ENCODE measurements around the gene BMERB1.
"Not testable (repeated sequence)": the region's sequence is repeated elsewhere in the genome, so short reads cannot be mapped to it uniquely, and the experiment has no call there.

The BMERB1 gene

DNA sequence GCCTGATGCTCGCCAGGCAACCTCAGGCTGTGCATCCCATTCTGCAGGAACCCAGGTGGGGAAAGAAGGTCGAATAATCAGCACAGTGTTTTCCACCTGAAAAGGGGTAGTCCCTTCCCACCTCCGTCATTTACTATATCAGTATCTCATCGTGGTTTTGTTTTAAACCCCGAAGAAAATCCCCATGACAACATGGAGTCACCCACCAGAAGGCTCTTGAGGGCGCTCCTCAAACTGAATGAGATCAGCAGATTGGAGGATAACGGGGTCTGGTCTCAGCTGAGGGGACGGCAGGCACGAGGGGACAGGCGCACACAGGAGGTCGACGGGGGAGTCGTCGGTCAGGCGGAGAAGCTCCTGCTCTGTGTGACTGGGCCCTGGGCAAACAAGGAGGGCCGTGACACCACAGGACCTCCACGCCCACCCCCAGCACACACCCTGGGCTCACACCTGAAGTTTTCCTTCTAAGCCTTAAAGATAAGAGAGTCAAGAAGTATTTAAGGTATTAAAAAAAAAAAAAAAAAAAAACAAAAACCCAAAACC is 164.3 kb downstream of the BMERB1 start:
- DNase-seq: no peak

DNA sequence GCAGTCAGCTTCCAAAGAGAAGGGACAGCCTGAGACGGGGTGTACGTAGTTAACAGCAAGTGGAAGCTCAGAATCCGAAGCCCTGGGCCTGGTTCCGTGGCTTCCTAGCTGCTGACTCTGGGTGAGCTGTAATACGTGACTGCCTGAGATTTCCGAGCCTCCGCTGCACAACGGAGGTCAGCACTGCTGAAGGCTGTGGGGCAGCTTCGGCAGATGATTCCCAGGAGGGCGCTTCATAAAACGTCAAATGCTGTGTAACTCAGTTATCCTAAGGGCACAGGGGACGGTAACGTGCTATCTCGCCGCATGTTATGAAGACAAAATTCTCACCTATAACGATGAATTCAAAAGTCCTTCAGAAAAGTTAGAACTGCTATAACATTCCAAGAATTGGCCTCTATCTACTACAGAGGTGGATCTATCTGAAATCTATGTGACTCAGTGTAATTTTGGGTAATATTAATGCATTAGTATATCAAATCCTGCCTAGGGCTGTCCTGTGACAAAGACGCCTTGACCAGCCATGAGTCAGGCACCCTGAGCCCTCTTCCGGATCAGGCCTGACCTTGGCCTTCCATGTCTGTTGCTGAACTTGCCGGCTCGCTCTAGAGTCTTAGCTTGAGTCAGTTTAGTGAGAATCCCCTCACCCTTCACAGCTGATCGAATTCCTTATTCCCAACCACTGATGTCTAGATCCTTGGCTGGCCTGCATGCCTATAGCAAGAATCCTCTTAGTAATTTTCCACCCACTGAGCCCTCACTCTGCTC is 165.1 kb downstream of the BMERB1 start:
- DNase-seq: no peak

DNA sequence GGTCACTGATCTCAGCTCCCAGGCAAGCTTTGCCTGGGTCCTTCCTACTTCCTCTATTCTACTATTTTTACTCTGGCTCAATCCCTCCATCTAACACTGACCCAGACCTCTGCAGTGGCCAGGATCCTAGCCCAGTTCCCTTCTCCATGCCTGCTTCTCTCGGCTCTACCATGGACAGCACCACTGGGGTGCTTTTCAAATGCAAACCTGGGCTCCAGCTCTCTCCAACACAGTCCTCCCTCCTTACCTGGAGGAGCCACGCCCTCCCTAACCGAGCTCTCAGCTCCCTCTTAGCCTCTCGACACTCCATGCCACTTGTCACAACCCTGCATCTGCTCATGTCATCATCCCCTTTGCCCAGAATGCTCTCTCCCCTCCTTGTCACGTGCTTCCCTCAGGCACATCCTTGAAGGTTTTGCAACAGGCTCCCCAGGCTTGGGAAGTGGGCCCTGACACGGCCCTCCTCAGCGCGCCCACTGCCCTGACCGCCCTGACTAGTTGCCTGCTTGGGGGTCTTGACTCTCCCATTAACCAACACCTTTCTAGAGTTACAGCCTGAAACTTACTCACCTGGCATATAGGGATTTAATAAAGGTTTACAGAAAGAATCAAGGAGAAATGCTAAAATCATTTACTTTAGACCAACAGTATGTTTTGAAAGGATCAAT is 167.0 kb downstream of the BMERB1 start:
- DNase-seq: no peak

DNA sequence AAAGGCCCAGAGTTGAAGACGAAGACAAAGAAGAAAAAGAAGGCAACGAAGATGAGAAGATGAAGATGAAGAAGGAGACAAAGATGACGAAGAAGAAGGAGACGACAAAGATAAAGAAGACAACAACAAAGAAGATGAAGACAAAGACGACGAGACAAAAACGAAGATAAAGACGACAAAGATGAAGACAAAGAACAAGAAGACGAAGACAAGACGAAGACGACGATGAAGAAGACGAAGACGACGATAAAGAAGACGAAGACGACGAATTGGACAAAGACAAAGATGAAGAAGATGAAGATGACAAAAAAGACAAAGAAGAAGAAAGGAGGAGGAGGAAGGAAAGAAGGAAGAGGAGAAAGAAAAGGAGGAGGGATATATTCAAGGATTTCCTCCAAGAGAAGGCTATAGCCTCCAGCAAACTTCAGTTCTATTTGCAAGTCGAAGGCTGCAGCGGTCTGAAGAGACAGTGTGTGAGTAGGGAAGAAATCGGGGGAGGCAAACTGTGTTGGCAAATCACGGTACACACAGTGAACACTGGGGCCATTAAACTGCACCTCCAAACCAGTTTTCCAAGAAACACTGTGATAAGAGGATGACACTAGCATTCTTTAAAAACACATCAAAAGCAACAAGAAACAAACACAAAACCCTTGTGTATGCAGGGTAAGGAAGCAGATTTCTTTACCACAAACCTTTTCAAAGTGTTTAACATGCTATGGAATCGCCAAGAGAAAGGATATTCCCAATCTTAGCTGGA is 168.1 kb downstream of the BMERB1 start:
- DNase-seq: no peak

DNA sequence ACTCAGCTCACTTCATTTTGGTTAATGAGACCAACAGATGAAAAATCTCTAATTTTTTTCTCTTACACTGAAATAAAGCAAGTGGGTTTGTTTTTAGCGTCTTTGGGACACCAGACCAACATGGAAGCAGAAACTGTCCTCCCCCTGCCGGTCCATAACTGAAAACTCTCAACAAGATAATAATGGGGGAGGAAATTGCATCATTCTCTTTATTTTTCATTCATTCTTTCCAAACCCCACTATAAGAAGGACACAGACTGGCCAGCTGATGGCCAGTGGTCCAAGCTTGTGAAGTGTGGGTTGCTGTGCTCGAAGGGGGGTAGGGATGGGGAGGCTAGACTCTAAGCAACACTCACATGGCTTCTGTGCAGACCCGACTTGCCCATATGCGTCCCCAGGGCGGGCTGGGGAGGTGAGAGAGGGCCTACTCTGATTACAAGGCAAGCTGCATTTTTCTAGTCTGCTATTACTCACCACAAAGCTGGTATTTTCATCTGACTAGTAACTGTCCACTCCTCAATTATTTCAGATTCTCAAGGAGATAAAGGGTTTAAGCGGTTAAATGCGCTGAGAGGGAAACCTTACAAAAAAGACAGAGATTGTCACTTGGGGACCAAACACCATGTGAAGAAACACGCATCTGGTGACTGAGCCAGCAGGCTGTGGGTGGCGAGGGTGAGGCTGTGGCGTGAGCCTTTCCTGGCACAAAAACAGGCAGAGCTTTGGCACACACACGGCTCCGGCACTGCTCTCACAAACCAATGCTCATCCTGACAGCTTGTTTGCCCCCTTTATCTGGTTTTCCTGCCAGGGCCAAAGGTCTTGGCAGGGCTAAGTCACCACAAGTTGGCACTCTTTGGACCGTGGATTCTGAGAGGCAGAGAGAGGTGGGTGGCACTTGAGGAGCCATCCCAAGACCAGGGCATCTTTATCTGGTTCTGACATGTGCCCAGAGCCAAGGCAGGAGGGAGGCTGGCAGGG is 170.4 kb downstream of the BMERB1 start:
- no peak for DNase-seq

DNA sequence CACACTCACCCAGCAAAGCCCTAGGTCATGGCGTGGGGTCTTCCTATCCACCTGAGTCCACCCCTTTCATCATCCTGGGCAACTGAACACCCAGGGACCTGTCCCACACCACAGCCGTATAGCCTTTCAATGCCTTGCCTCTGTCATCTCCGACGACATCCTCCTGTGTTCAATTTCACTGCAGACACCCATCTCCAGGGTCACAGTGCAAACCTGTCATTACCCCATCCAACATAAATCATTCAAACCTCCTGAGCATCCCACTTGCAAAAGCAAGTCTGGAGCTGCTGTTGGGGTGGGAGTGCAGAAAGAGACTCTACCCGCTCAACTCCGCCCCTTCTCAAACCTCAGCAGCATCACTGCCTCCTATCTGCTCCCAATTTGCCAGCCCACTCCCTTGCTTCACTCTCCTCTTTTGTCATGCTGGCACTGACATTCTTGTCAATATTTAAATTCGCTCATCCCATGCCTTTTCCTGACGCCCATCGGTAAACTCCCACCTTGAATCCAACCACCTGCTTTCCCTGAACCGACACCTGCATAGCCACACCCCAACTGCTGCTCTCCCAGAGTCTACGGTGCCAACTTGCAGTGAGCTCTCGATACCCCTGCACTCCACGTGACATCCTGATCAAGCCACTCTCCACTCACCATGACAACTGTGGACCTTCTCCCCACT is 171.6 kb downstream of the BMERB1 start:
- no peak for DNase-seq

DNA sequence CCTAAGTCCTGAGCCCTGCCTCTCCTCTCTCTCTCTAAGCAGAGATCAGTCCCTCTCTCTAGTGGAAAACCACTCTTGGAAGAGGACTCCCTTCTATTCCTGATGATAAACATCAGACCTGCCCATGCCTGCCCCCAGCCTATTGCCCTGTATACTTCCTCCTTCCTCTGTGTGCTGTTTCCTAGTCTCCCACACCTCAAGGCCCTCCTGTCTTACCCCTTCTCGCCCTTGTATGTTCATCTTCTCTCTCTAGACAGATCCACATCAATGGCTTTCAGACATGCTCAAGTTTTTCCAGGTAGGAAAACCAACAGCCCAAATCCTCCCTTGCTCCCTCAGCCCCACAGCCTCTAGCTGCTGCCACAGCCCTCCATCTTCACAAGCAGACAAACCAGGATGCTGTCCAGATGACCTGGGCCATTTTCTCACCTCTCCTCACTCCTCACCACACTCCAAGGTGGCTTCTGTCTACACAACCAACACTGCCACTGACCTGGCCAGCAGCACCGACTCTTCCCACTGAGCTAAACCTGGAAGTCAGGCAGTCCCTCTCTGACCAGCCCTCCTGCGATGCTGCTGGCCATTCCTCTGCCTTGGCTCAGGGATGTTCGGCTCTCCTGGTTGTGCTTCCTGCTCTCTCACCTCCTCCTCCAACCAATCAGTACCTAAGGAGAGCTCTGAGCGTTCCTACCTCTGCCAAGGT is 172.3 kb downstream of the BMERB1 start:
- DNase-seq: no peak

DNA sequence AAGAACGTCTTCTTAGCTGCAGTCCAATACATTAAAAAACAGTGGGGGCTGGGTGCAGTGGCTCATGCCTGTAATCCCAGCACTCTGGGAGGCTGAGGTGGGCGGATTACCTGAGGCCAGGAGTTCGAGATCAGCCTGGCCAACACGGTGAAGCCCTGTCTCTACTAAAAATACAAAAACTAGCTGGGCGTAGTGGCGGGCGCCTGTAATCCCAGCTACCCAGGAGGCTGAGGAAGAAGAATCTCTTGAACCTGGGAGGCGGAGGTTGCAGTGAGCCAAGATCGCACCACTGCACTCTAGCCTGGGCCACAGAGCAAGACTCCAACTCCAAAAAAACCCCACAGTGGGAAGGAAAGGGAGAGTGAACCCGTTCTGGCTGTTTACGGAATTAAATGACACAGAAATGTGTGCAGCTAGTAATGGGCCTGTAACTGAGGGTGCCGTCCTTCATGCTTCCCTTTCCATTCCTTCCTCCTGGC is 172.9 kb downstream of the BMERB1 start:
- not testable (repeated sequence) for DNase-seq

DNA sequence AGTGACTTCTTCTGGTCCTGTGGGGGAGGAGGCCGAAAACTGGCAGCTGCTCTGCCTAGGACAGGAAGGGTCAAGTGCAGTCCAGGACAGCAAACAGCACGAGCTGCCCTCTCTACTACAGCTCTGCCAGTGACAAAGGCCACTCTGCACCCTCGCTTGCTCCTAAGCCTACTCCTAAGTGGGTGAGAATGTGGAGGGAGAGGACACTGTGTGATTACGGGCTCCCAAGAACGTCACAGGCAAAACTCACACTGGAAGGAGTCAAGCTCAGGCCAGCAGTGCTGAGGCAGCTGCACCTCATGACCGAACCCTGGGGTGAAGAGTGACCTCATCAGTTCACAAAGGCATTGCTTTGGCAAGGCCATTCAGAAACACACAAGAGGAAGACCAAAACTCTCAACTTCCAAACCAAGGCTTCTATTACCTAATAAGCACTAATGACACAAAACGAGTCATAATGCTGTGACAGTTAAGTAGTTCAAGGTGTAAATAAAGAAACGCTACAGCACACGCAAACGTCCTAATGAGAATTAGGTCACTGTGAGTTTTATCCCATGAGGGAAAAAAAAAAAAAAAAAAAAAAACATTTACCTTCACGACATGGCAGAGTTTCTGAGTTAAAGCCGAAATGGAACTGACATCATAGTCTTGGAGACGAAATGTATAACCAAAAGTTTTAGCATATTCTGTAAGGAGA is 173.5 kb downstream of the BMERB1 start:
- no peak for DNase-seq

DNA sequence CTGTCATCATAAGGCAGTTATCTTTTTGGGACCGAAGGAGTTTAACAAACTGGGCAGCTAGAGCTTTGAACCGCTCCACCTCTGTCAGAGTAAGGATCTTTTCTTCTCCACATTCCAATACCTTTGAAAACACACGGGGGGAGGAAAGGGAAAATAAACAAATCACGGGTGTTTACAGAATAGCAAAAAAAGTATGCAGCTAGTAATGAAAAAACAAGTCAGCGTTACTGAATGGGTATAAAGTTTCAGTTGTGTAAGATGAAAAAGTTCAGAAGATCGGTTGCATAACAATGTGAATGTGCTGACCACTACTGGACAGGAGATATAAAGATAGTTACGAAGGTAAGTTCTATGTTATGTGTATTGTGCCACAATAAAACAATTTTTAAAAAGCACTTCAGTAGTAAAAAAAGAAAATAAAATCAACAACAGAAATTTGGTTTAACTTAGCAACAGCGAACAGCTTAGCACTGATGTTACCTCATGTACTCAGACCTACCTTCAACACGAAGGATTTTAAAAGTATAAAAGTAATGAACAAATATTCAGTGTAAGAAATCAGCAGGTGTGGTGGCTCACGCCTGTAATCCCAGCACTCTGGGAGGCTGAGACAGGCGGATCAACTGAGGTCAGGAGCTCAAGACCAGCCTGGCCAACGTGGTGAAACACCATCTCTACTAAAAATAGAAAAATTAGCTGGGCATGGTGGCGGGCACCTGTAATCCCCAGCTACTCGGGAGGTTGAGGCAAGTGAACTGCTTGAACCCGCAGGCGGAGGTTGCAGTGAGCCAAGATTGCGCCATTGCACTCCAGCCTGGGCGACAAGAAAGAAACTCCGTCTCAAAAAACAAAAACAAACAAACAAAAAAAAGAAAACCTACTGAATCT is 174.3 kb downstream of the BMERB1 start:
- DNase-seq: no peak

DNA sequence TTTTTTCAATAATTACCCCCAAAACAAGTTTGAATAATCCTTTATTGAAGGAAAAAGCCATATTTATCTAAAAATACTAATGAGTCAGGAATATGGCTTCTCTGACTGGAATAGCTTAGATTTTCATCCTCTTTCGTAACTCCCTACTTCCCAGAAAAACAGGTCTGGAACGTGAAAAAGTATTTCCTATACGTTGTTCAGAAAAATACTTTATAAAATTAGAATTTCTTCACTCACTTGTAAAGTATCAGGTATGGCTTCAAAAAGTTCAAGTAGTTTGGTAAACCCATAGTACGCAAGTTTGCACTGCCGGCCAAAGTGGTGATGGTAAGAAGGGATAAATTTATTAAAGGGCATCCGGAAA is 174.9 kb downstream of the BMERB1 start:
- DNase-seq: no peak

DNA sequence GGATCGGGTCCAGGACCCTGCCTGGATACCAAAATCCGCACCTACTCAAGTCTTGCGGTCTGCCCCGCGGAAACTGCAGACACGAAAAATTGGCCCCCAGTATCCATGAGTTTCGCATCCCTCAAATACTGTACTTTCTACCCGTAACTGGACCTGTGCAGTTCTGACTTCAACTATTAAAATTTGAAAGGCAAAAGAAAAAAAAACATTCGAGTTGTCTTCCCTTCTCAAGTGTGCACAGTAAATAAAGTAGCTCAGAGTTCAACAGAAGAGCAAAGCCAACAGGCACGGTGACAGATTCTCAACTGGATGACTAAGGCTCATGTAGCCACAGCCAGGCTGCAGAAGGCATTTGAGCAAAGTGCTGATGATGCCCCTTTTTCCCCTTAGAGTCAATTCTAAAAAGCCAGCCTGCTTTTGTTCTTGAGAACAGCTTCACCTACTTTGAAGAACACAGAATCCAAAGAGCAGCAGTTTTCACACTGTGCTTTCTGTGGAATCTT is 176.0 kb downstream of the BMERB1 start:
- DNase-seq: no peak

DNA sequence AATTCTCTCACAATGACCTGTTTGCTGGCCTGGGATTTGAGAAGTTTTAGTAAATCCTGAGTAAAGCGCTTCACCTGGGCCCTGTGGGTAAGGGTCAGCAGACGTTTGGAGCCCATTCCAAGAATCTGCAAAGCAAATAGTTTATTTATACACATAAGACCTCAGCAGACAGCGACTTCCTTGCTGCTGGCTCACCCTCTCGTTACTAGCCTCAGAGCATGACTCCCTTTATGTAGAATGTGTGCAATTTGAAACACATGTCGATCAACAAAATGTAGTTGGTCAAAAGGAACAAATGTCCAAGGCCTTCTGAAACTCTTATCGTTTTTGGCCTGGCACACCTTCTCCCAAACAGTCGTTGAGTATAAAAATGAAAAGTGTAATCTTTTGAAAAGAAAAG is 177.2 kb downstream of the BMERB1 start:
- DNase-seq: no peak

DNA sequence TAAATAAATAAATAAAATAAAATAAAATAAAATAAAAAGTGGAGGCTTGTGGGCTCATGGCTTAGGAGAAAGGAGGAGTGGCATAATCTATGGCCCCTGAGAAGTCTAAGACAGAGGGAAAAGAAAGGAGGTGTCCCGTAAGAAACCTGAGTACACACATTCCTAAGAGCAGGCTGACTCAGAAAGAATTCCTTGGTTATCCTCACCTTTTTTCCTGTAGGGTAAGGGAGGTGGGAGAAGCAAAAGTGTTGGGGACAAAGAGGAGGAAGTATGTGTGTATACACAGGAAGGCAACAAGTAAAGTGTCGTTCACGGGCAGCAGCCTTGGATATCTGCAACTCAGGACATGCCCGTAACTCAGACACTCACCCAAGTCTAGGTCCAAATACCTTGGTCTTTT is 179.3 kb downstream of the BMERB1 start:
- DNase-seq: no peak

DNA sequence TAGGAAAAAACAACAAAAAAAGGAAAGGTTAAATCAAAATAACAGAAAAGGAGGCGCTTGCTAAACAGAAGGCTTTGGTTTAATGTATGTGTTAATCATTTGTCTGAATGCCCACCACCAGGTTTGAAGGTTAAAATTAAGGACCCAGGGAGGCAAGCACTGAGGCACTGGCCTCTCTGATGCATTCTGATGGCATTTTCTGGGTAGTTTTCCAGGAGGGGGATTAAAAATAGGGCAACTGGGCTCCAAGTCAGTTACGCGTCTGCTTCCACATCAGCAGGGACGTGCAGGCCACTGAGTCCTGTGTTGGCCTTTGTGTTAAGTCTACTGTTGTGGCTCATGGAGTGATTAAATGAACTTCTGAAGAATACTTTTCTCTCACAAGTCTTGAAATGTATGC is 181.6 kb downstream of the BMERB1 start:
- no peak for DNase-seq

DNA sequence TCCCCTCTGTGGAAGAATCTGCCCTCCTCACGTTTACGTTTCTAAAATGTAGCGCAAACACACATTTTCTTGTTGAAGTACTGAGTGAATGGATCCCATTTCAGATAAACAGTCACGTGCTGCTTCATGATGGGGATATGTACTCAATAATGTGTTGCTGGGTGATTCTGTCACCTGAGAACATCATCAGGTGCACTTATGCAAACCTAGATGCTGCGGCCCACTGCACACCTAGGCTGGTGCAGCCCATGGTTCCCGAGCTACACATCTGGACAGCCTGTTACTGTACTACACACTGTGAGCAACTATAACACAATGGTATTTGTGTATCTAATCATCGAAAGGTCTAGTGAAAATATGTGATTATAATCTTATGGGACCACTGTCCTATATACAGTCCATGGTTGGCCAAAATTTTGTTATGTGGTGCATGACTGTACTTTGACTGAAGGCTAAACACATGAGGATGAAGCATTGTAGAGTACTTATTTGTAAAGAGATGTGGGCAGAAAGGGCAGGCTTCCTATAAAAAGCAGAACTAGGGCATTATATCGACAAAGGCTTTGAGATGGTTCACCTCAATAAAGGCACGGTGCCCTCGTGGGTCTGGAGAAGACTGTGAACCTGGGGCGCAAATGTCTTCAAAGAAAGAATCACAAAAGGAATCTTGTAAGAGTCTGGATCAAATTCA is 182.2 kb downstream of the BMERB1 start:
- no peak for DNase-seq

DNA sequence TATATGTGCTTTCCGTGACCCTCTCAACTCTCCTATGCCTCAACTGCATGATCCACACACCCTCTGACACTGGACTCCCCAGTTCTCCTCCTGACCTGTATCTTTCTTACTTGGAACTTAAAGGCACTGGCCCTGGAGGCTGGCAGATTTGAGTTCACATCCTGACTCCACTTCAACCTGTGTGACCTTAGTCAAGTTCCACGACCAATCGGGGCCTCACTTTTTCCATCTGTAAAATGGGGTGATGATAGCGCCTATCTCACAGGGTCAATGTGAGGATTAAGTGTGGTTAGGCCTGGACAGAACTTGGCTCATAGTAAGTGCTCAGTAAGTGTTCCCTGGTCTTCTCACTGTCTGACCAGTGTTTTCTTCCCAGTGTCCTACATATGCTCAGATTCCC is 183.5 kb downstream of the BMERB1 start:
- no peak for DNase-seq

DNA sequence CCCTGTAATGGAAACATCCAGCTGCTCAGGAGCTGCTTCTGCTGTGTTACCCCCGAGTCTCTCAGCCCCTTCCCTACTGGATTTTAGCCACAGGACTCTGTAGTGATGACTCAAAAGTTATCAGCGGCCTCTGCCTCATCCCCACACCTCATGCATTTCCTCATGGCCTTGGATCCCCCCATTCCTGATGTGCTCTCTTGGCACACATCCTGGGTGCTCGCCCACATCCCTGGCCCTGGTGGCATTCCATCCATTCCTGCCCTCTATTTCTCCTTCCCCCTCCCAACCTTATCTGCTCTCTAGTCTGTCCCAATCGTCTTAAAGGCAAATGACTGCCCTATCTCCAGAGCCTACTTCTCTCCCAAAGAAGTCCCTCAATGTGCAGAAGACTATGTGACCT is 184.0 kb downstream of the BMERB1 start:
- no peak for DNase-seq

Data from activated CD4-positive, alpha-beta T cell treated with anti-CD3 and anti-CD28 coated beads for 4 hours (primary cell).